Measurements from ENCODE around the gene DNAH6.
"Not testable (repeated sequence)": the region's sequence is repeated elsewhere in the genome, so short reads cannot be mapped to it uniquely, and the experiment has no call there.

Gene DNAH6

DNA sequence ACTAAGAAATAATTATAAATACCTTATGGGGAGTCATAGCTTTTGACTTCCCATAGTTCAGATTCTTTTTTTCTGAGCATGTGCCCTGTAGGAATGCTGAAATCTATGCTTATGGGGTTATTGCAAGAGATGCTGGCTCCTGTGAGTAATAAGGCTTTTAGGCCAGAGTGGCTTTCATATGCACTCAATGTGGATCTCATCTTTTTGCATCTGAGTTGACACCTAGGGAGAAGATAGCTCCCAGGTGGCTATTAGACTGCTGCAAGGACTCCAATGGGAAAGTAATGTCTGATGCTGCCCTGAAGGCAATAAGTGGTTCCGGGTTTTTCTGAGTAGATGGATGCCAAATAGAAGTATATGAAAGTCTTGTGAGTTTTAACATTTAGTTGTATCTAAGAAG, 21.0 kb downstream of the DNAH6 start:
- Histone ChIP-seq H3K4me3 (no peak overlapping the region), H3K27ac (no peak overlapping the region)
- TF ChIP-seq, protein P1, sequence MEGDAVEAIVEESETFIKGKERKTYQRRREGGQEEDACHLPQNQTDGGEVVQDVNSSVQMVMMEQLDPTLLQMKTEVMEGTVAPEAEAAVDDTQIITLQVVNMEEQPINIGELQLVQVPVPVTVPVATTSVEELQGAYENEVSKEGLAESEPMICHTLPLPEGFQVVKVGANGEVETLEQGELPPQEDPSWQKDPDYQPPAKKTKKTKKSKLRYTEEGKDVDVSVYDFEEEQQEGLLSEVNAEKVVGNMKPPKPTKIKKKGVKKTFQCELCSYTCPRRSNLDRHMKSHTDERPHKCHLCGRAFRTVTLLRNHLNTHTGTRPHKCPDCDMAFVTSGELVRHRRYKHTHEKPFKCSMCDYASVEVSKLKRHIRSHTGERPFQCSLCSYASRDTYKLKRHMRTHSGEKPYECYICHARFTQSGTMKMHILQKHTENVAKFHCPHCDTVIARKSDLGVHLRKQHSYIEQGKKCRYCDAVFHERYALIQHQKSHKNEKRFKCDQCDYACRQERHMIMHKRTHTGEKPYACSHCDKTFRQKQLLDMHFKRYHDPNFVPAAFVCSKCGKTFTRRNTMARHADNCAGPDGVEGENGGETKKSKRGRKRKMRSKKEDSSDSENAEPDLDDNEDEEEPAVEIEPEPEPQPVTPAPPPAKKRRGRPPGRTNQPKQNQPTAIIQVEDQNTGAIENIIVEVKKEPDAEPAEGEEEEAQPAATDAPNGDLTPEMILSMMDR (IDR thresholded peaks at IDR 0.05) = no peak
- no peak for DNase-seq (ENCODE audit: low spot score)

DNA sequence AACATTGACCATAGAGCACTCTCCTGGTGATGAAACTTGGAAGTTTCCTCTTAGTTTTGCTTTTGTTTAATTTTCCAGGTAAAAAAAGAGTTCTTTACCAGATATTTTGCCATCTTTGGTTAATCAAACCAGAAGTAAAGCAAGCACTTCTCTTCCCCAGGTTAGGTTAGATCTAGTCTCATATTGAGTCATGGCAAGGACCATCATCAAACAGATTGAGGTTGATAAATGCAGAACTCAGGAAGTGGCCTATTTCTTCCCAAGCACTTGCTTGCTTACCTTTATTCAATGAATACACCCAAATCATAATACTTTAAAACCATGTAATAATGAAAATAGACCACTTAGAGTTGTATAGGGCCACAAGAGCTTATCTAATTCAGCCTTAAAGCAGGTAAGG, 23.4 kb downstream of the DNAH6 start:
- no peak overlapping the region for H3K27ac ChIP-seq
- TF ChIP-seq, protein P1 (IDR thresholded peaks at IDR 0.05) = no peak
- DNase-seq (ENCODE audit: low spot score) = no peak
- no peak overlapping the region for H3K4me3 ChIP-seq

DNA sequence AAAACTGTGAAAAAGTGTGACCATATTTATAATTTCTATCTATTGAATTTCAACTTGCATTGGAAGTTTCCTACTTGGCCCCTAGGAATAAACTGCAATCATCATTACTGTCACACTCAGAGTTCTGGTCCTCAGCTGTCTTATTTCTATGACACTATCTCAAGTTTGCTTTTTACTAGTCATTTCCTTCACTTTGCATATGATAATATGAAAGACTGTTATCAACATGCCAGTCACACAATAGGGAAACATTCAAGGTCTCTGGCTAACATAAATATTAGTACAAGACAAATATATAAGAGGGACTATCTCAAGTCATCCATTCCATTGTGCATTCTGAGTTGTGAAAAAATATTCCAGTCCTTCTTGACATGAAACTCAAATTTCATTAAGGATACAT, 28.7 kb downstream of the DNAH6 start:
- no peak for DNase-seq (ENCODE audit: low spot score)
- no peak overlapping the region for H3K27ac ChIP-seq
- H3K4me3 ChIP-seq = no peak overlapping the region
- TF ChIP-seq, protein P1 (IDR thresholded peaks at IDR 0.05) = no peak

DNA sequence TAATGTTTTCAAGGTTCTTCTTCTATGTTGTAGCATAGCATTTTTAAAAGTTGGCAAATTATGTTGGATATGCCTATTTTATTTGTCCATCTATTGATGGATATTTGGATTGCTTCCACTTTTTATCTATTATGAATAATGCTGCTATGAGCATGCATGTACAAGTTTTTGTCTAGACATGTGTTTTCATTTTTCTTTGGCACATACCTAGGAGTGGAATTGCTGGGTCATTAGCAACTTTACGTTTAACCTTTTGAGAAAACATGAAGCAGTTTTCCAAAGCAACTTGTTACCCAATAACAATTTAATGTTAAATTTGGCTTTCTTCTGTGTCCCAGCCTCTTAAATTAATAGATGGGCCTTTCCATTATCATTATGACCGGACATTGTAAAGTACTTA, 30.3 kb downstream of the DNAH6 start:
- H3K4me3 ChIP-seq = no peak overlapping the region
- no peak overlapping the region for H3K27ac ChIP-seq
- TF ChIP-seq, protein P1 (IDR thresholded peaks at IDR 0.05) = no peak
- DNase-seq (ENCODE audit: low spot score) = no peak

DNA sequence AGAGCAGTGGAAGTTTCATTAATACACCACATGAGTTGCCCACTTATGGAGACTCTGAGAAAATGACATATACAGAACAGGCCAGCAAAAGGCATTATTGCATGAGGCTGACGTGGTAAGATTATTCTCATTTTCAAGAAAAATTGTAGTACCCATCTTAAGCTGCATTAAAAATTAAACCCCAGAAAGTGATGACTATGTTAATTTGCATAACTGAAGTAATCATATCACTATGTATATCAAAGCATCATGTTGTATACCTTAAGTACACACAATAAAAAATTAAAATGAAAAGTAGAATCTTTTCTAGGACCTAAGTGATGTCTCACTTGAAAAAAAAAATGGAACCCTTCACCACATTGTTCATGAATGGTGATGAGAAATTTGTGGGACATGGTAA, 32.0 kb downstream of the DNAH6 start:
- Histone ChIP-seq H3K4me3 (no peak overlapping the region), H3K27ac (no peak overlapping the region)
- no peak for DNase-seq (ENCODE audit: low spot score)
- TF ChIP-seq, protein P1 (IDR thresholded peaks at IDR 0.05) = no peak

DNA sequence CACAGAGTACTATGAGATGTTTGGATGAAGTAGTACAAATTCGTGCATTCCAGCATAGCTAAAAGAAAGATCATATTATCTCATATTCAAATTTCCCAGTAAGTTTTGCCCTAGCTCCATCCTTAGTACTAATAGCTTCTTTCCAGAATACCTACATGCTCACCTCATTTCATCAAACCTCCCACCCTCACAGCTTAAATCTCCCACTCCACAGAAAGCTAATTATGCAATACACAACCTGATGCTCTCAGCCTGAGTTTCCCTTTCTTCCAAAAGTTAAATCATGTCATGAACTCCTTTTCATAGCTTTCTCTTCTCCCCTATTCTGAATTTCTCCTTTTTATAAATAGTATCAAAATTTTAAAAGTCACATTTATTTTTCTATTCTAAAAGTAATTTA, 34.6 kb downstream of the DNAH6 start:
- TF ChIP-seq, protein P1 (IDR thresholded peaks at IDR 0.05) = no peak
- DNase-seq (ENCODE audit: low spot score) = no peak
- H3K27ac ChIP-seq = no peak overlapping the region
- no peak overlapping the region for H3K4me3 ChIP-seq

DNA sequence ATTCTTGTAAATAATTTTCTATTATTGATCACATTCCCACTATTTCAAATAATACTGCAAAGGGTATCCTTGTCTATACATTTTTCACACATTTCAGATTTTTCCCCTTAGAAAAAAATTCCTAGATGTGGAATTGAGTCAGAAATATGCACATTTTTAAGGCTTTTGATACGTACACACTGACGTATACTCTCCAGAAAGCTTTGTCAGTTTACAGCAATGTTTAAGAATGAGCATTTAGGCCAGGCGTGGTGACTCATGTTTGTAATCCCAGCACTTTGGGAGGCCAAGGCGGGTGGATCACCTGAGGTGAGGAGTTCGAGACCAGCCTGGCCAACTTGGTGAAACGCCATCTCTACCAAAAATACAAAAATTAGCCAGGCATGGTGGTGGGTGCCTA, 35.2 kb downstream of the DNAH6 start:
- not testable (repeated sequence) for H3K4me3 ChIP-seq; DNase-seq (ENCODE audit: low spot score); H3K27ac ChIP-seq

DNA sequence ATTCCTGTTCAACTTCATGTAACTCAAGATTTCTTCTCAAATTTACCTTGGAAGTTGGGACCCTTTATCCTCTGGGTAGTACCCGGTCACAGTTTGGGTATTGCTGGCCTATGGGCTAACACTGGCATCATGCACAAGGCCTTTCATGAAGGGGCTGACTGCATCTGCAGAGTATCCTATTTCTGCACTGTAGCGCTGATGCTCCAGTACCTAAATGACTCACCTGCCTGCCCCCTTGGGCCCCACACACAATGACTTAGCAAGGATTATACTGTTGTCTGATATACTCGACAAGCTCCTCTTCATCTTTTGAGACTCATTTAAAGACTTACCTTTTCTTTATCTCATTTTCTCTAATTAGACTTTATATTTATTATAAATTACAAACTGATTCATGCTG, 39.9 kb downstream of the DNAH6 start:
- no peak for DNase-seq (ENCODE audit: low spot score)
- TF ChIP-seq, protein P1 (IDR thresholded peaks at IDR 0.05) = no peak
- H3K4me3 ChIP-seq = no peak overlapping the region
- no peak overlapping the region for H3K27ac ChIP-seq

All from coronary artery (tissue), 2 donors.